H9 (cell line): ENCODE measurements around the gene TMEM266. TPM values are rescaled to one million over a fixed set of nuclear protein-coding genes. Genes with fewer than 3 reads are reported as not detected.

Source experiments
- DNase-seq: peaks from one replicate; pipeline ENCODE4 v3.0.0-alpha.2; 2017
- H2AFZ ChIP-seq: one replicate; pipeline ENCODE4 v1.6.1; 2013; ENCODE audit warnings: mild to moderate bottlenecking, low read length, control low read depth, moderate library complexity
- H2AK5ac ChIP-seq: 2 replicates; pipeline ENCODE4 v1.6.1; 2013; ENCODE audit warnings: low read length, control low read depth, mixed read lengths; ENCODE audit not compliant: insufficient read length
- H2BK120ac ChIP-seq: one replicate; pipeline ENCODE4 v1.6.1; 2013; ENCODE audit warnings: low read depth, mild to moderate bottlenecking, low read length, control low read depth, inconsistent platforms; ENCODE audit not compliant: poor library complexity, severe bottlenecking
- H2BK12ac ChIP-seq: 2 replicates; pipeline ENCODE4 v1.6.1; 2013; ENCODE audit warnings: low read length, control low read depth, mixed read lengths, low read depth; ENCODE audit not compliant: insufficient read length
- H2BK15ac ChIP-seq: 2 replicates; pipeline ENCODE4 v1.6.1; 2013; ENCODE audit warnings: low read depth, low read length, control low read depth
- H2BK20ac ChIP-seq: one replicate; pipeline ENCODE4 v1.6.1; 2013; ENCODE audit warnings: low read depth, mild to moderate bottlenecking, low read length, control low read depth, inconsistent platforms; ENCODE audit not compliant: poor library complexity, severe bottlenecking
- H2BK5ac ChIP-seq: 2 replicates; pipeline ENCODE4 v1.6.1; 2013; ENCODE audit warnings: low read length, control low read depth, mixed read lengths; ENCODE audit not compliant: insufficient read length
- H3K14ac ChIP-seq: 2 replicates; pipeline ENCODE4 v1.6.1; 2013; ENCODE audit warnings: low read length, control low read depth; ENCODE audit not compliant: insufficient read depth
- H3K18ac ChIP-seq: 2 replicates; pipeline ENCODE4 v1.6.1; 2013; ENCODE audit warnings: low read depth, mild to moderate bottlenecking, mixed read lengths, low read length, control low read depth; ENCODE audit not compliant: insufficient read length
- H3K23ac ChIP-seq: 2 replicates; pipeline ENCODE4 v1.6.1; 2013; ENCODE audit warnings: low read length, control low read depth, mixed read lengths, low read depth; ENCODE audit not compliant: insufficient read length
- H3K23me2 ChIP-seq: 2 replicates; pipeline ENCODE4 v1.6.1; 2013; ENCODE audit warnings: low read depth, mild to moderate bottlenecking, mixed read lengths, low read length, control low read depth; ENCODE audit not compliant: insufficient read length, poor library complexity, severe bottlenecking
- H3K27ac ChIP-seq: 2 replicates; pipeline ENCODE4 v1.5.1; 2013; ENCODE audit warnings: low read length, control low read depth, mixed read lengths, low read depth; ENCODE audit not compliant: insufficient read length
- H3K27me3 ChIP-seq: 2 replicates; pipeline ENCODE4 v1.6.1; 2013; ENCODE audit warnings: low read length, control low read depth, inconsistent platforms; ENCODE audit not compliant: insufficient read depth
- H3K4ac ChIP-seq: 2 replicates; pipeline ENCODE4 v1.6.1; 2013; ENCODE audit warnings: low read depth, mild to moderate bottlenecking, control low read depth, inconsistent platforms, low read length, moderate library complexity
- H3K4me1 ChIP-seq: 2 replicates; pipeline ENCODE4 v1.6.1; 2013; ENCODE audit warnings: low read length, control low read depth, inconsistent platforms; ENCODE audit not compliant: insufficient read depth
- H3K4me2 ChIP-seq: 2 replicates; pipeline ENCODE4 v1.6.1; 2013; ENCODE audit warnings: low read length, control low read depth, mixed read lengths; ENCODE audit not compliant: insufficient read length, insufficient read depth
- H3K56ac ChIP-seq: 2 replicates; pipeline ENCODE4 v1.6.1; 2013; ENCODE audit warnings: low read depth, mild to moderate bottlenecking, mixed read lengths, low read length, control low read depth; ENCODE audit not compliant: insufficient read length
- H3K79me1 ChIP-seq: 2 replicates; pipeline ENCODE4 v1.6.1; 2013; ENCODE audit warnings: low read depth, mild to moderate bottlenecking, moderate library complexity, low read length, control low read depth, inconsistent platforms; ENCODE audit not compliant: insufficient read depth, poor library complexity, severe bottlenecking
- H3K79me2 ChIP-seq: 2 replicates; pipeline ENCODE4 v1.6.1; 2013; ENCODE audit warnings: low read length, control low read depth, inconsistent platforms; ENCODE audit not compliant: insufficient read depth
- H3K9ac ChIP-seq: 2 replicates; pipeline ENCODE4 v1.6.1; 2013; ENCODE audit warnings: low read length, control low read depth, mixed read lengths; ENCODE audit not compliant: insufficient read length; ENCODE audit errors: extremely low read depth
- H3K9me3 ChIP-seq: one replicate; pipeline ENCODE4 v1.6.1; 2013; ENCODE audit warnings: low read depth, low read length, inconsistent platforms; ENCODE audit not compliant: control insufficient read depth
- H3T11ph ChIP-seq: one replicate; pipeline ENCODE4 v1.6.1; 2013; ENCODE audit warnings: mild to moderate bottlenecking, low read length, control low read depth, inconsistent platforms
- H4K20me1 ChIP-seq: one replicate; pipeline ENCODE4 v1.6.1; 2013; ENCODE audit not compliant: control insufficient read depth, insufficient read length, insufficient read depth
- H4K5ac ChIP-seq: 2 replicates; pipeline ENCODE4 v1.6.1; 2013; ENCODE audit warnings: low read depth, mild to moderate bottlenecking, mixed read lengths, low read length, control low read depth; ENCODE audit not compliant: insufficient read length
- H4K8ac ChIP-seq: replicated peaks from 2 replicates; pipeline ENCODE4 v1.6.1; 2013; ENCODE audit warnings: low read length, control low read depth, mixed read lengths, low read depth; ENCODE audit not compliant: insufficient read length
- H4K91ac ChIP-seq: 2 replicates; pipeline ENCODE4 v1.6.1; 2013; ENCODE audit warnings: low read depth, mild to moderate bottlenecking, moderate library complexity, mixed read lengths, low read length, control low read depth; ENCODE audit not compliant: insufficient read length
- H3K27ac Mint-ChIP-seq, 3 experiments: 2 replicates in 2 of 3; 3 replicates in 1 of 3; pipeline ENCODE4 v1.8.0; 2020 to 2021; ENCODE audit warnings: mixed read lengths in 3 of 3, mild to moderate bottlenecking in 1 of 3, moderate library complexity in 1 of 3
- H3K27me3 Mint-ChIP-seq: 2 replicates; pipeline ENCODE4 v1.8.0; 2021; ENCODE audit warnings: low read depth, mild to moderate bottlenecking, moderate library complexity, mixed read lengths
- H3K36me3 Mint-ChIP-seq, 3 experiments: 2 replicates in 2 of 3; 3 replicates in 1 of 3; pipeline ENCODE4 v1.8.0; 2020 to 2021; ENCODE audit warnings: low read depth in 3 of 3, mixed read lengths in 3 of 3; ENCODE audit not compliant: insufficient read depth in 1 of 3
- H3K4me1 Mint-ChIP-seq, 2 experiments: 2 replicates each; pipeline ENCODE4 v1.8.0; 2020; ENCODE audit warnings: mixed read lengths in 2 of 2
- H3K4me3 Mint-ChIP-seq, 2 experiments: 2 replicates in 1 of 2; 3 replicates in 1 of 2; pipeline ENCODE4 v1.8.0; 2020 to 2021; ENCODE audit warnings: mild to moderate bottlenecking in 2 of 2, mixed read lengths in 2 of 2, moderate library complexity in 1 of 2
- H3K9me3 Mint-ChIP-seq, 2 experiments: 2 replicates in 1 of 2; 3 replicates in 1 of 2; pipeline ENCODE4 v1.8.0; 2020; ENCODE audit warnings: mild to moderate bottlenecking in 2 of 2, mixed read lengths in 2 of 2, moderate library complexity in 1 of 2
- CTCF ChIP-seq: fragments of 200-600 bp; sonication (generic); conservative IDR thresholded peaks from 3 replicates; pipeline ENCODE4 v1.8.0; 2021; ENCODE audit warnings: antibody characterized with exemption, mild to moderate bottlenecking
- WGBS: extraction: QIAGEN DNeasy Blood & Tissue Kit; methylation state at CpG from one replicate; pipeline ENCODE4 v1.1.7; 2013; ENCODE audit warnings: missing lambda C conversion rate, low lambda C conversion rate, mixed read lengths; ENCODE audit not compliant: insufficient read length; ENCODE audit errors: extremely low coverage; 5-methylcytosine and 5-hydroxymethylcytosine counted together
- total RNA-seq: library from RNA; stranded (reverse); gene quantifications from 2 replicates; pipeline ENCODE4 v1.2.1, GENCODE V29; 2021

The TMEM266 gene
- total RNA-seq, 1 experiment from 2014 or later = 0.81 TPM

DNA sequence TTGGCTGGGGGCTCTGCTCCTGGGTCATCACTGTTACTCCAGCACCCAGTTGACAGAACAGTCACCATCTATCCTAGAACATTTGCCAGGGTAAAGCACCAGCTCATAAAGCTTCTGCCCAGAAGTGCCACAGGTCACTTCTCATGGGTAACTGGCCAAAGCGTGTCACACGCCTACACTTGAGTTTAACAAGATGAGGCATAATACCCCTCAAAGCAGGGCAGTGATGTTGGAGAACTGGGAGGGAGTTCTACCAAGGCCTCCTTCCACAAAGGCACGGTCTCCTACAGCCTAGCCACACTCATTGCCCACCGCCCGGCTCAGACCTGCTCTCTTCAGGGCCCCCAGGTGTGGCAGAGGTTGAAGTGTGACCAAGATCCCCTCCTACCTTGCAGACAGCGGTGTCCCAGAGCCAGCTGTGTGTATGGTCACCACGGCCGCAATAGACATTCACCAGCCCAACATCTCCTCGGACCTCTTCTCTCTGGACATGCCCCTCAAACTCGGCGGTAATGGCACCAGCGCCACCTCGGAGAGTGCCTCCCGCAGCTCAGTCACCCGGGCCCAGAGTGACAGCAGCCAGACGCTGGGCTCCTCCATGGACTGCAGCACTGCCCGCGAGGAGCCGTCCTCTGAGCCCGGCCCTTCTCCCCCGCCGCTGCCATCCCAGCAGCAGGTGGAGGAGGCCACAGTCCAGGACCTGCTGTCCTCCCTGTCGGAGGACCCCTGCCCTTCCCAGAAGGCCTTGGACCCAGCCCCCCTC is 143.7 kb downstream of the TMEM266 start:
- Histone ChIP-seq H2AFZ (no peak overlapping the region), H3K18ac (no peak overlapping the region), H3K4ac (no peak overlapping the region), H3K23ac (no peak overlapping the region), H3K79me2 (no peaks in the 10 kb centered on the region), H4K20me1 (no peaks in the 10 kb centered on the region), H3K4me1 (no peaks in the 10 kb centered on the region), H2BK120ac (no peak overlapping the region), H2BK12ac (no peak overlapping the region), H4K91ac (no peak overlapping the region), H2AK5ac (no peak overlapping the region), H3K4me2 (no peak overlapping the region), H4K8ac (no peak overlapping the region), H3T11ph (no peak overlapping the region), H3K27ac (no peak overlapping the region), H3K79me1 (no peaks in the 10 kb centered on the region), H3K9me3 (no peaks in the 10 kb centered on the region), H2BK5ac (no peak overlapping the region), H3K56ac (no peak overlapping the region), H3K27me3 (no peaks in the 10 kb centered on the region), H3K14ac (no peak overlapping the region), H3K23me2 (no peaks in the 10 kb centered on the region), H3K9ac (no peak overlapping the region), H2BK20ac (no peak overlapping the region), H4K5ac (no peak overlapping the region), H2BK15ac (no peak overlapping the region)
- no CpG with 5 or more reads among the region's 23 CpGs for WGBS
- H3K36me3 Mint-ChIP-seq = peaks cover 0 to 6% (median 0%) of the 10 kb centered on the region in 3 experiments; a peak in 2 of 7 replicates
- no peak for DNase-seq
- no peaks in the 10 kb centered on the region; the same call in 1 of the 2 replicates for H3K27me3 Mint-ChIP-seq
- H3K4me1 Mint-ChIP-seq = peaks cover 16 to 26% of the 10 kb centered on the region in 2 experiments
- no peak overlapping the region for H3K4me3 Mint-ChIP-seq
- H3K27ac Mint-ChIP-seq = no peak overlapping the region
- no peaks in the 10 kb centered on the region for H3K9me3 Mint-ChIP-seq
- TF ChIP-seq CTCF = no peak
